Fibroblast of skin of scalp (primary cell): ENCODE measurements around the gene YWHAG.
A peak's percentile ranks its signal among the peaks of the same experiment; 100 is the strongest.
"Not testable (repeated sequence)": the region's sequence is repeated elsewhere in the genome, so short reads cannot be mapped to it uniquely, and the experiment has no call there.

ENCODE experiments used
- DNase-seq: peaks from one replicate; pipeline ENCODE4 v3.0.0-alpha.2; 2013

Gene YWHAG

GRCh38 chr7:76317782-76318487 is 40.9 kb downstream of the YWHAG start:
- DNase-seq = peak; percentile 96

- DNase-seq = no peak
Observed at GRCh38 chr7:76316984-76317781, 41.6 kb downstream of the YWHAG start.

GRCh38 chr7:76315364-76315763 is 43.4 kb downstream of the YWHAG start:
- no peak for DNase-seq

GRCh38 chr7:76314740-76315139 is 44.1 kb downstream of the YWHAG start:
- DNase-seq = not testable (repeated sequence)

GRCh38 chr7:76314042-76314721 is 44.6 kb downstream of the YWHAG start:
- peak; percentile 90 for DNase-seq

GRCh38 chr7:76311838-76312237 is 47.0 kb downstream of the YWHAG start:
- not testable (repeated sequence) for DNase-seq

- DNase-seq = no peak
Observed at GRCh38 chr7:76310102-76310957, 48.5 kb downstream of the YWHAG start.

GRCh38 chr7:76309341-76310101 is 49.3 kb downstream of the YWHAG start:
- DNase-seq = not testable (repeated sequence)

GRCh38 chr7:76308874-76309273 is 49.9 kb downstream of the YWHAG start:
- not testable (repeated sequence) for DNase-seq

GRCh38 chr7:76304888-76305375 is 53.9 kb downstream of the YWHAG start:
- DNase-seq = no peak

- peak; percentile 95 for DNase-seq
Observed at GRCh38 chr7:76303202-76304147, 55.3 kb downstream of the YWHAG start.

- peak; percentile 95 for DNase-seq
Observed at GRCh38 chr7:76302347-76303201, 56.2 kb downstream of the YWHAG start, which contains the start of gene HSPB1. Gene HSPB1, plus strand, starts transcription at chr7:76302673. Its CDS starts 40 bp downstream, at chr7:76302713.

- no peak for DNase-seq
Observed at GRCh38 chr7:76301000-76301399, 57.8 kb downstream of the YWHAG start.

- DNase-seq = peak; percentile 77
Observed at GRCh38 chr7:76300166-76300731, 58.5 kb downstream of the YWHAG start.

GRCh38 chr7:76296743-76297740 is 61.7 kb downstream of the YWHAG start:
- DNase-seq = peak; percentile 81

- DNase-seq = peak; percentile 98
Observed at GRCh38 chr7:76294344-76295024, 64.3 kb downstream of the YWHAG start.
